A673 (cell line): ENCODE results near the gene PRKG1.

Experiments
- CTCF ChIP-seq: fragments of 300-800, 200-600 bp; sonication (generic); conservative IDR thresholded peaks from 2 replicates; pipeline ENCODE4 v1.5.1; 2017; ENCODE audit warnings: low read depth, mild to moderate bottlenecking, antibody characterized with exemption, low read length, moderate library complexity, mixed read lengths
- EZH2 ChIP-seq: fragments of 200-600 bp; sonication (generic); IDR thresholded peaks from 2 replicates; pipeline ENCODE4 v1.6.1; 2017; ENCODE audit warnings: borderline replicate concordance, low read depth, mild to moderate bottlenecking, mixed read lengths, antibody characterized with exemption, low read length; ENCODE audit not compliant: poor library complexity, severe bottlenecking

GRCh38 chr10:52030975-52031374 is 956.7 kb downstream of the PRKG1 start:
- TF ChIP-seq CTCF, result no peak
- no peak for TF ChIP-seq EZH2
